ENCODE measurements around the gene FILIP1. TPM values are rescaled to one million over a fixed set of nuclear protein-coding genes. Genes with fewer than 3 reads are reported as not detected.

FILIP1 gene
- total RNA-seq, 1 donor from 2014 or later = 2.0 TPM

- Histone ChIP-seq H3K4me3 (ENCODE audit: insufficient read depth, low read depth, low read length) (no peak overlapping the region), H3K4me2 (ENCODE audit: low read length) (no peak overlapping the region), H3K79me2 (ENCODE audit: insufficient read depth, low read length) (no peaks in the 10 kb centered on the region), H2AFZ (ENCODE audit: low read depth, low read length) (no peak overlapping the region), H3K27me3 (ENCODE audit: insufficient read depth, low read length) (no peaks in the 10 kb centered on the region), H3K27ac (ENCODE audit: low read depth, low read length) (no peak overlapping the region), H4K20me1 (ENCODE audit: insufficient read depth, low read length) (no peaks in the 10 kb centered on the region), H3K36me3 (ENCODE audit: insufficient read depth, low read length) (no peaks in the 10 kb centered on the region), H3K9me3 (ENCODE audit: insufficient read depth, low read depth, low read length) (no peaks in the 10 kb centered on the region), H3K4me1 (ENCODE audit: insufficient read depth, low read length) (no peaks in the 10 kb centered on the region), H3K9ac (ENCODE audit: low read length) (no peak overlapping the region)
- no peak for TF ChIP-seq EZH2 (IDR thresholded peaks at IDR 0.05; ENCODE audit: insufficient read depth, low read length)
- no peak for TF ChIP-seq CTCF (IDR thresholded peaks at IDR 0.05; ENCODE audit: insufficient read depth, low read depth, low read length)
- H3K27me3 Mint-ChIP-seq (ENCODE audit: low read depth, unreplicated experiment) = no peaks in the 10 kb centered on the region
- FAIRE-seq = no peak
- no peak overlapping the region for H3K27ac Mint-ChIP-seq (ENCODE audit: unreplicated experiment)
- no peaks in the 10 kb centered on the region for H3K9me3 Mint-ChIP-seq (ENCODE audit: unreplicated experiment)
- no peaks in the 10 kb centered on the region for H3K36me3 Mint-ChIP-seq (ENCODE audit: low read depth, unreplicated experiment)
- no peak for DNase-seq (ENCODE audit: low read depth)
- no peak overlapping the region for H3K4me3 Mint-ChIP-seq (ENCODE audit: unreplicated experiment)
- H3K4me1 Mint-ChIP-seq (ENCODE audit: low read depth, unreplicated experiment) = no peaks in the 10 kb centered on the region
These were observed 124.7 kb downstream of the FILIP1 start for GRCh38 chr6:75368864-75369402.

- no peak for FAIRE-seq
These were observed 125.3 kb downstream of the FILIP1 start for GRCh38 chr6:75368151-75368779.

More at GRCh38 chr6:75368151-75368779, 125.3 kb downstream of the FILIP1 start:
- Histone ChIP-seq H4K20me1 (ENCODE audit: insufficient read depth, low read length) (no peaks in the 10 kb centered on the region), H3K79me2 (ENCODE audit: insufficient read depth, low read length) (no peaks in the 10 kb centered on the region), H2AFZ (ENCODE audit: low read depth, low read length) (no peak overlapping the region), H3K9ac (ENCODE audit: low read length) (no peak overlapping the region), H3K9me3 (ENCODE audit: insufficient read depth, low read depth, low read length) (no peaks in the 10 kb centered on the region), H3K27me3 (ENCODE audit: insufficient read depth, low read length) (no peaks in the 10 kb centered on the region), H3K27ac (ENCODE audit: low read depth, low read length) (no peak overlapping the region), H3K4me3 (ENCODE audit: insufficient read depth, low read depth, low read length) (no peak overlapping the region), H3K4me1 (ENCODE audit: insufficient read depth, low read length) (no peaks in the 10 kb centered on the region), H3K36me3 (ENCODE audit: insufficient read depth, low read length) (no peaks in the 10 kb centered on the region), H3K4me2 (ENCODE audit: low read length) (no peak overlapping the region)
- no peak for TF ChIP-seq EZH2 (IDR thresholded peaks at IDR 0.05; ENCODE audit: insufficient read depth, low read length)
- peak; percentile 25 for TF ChIP-seq CTCF (IDR thresholded peaks at IDR 0.05; ENCODE audit: insufficient read depth, low read depth, low read length)
- DNase-seq (ENCODE audit: low read depth) = no peak
- Mint-ChIP-seq H3K36me3 (ENCODE audit: low read depth, unreplicated experiment) (no peaks in the 10 kb centered on the region), H3K9me3 (ENCODE audit: unreplicated experiment) (no peaks in the 10 kb centered on the region), H3K4me3 (ENCODE audit: unreplicated experiment) (peak overlapping the region; percentile 14), H3K27me3 (ENCODE audit: low read depth, unreplicated experiment) (no peaks in the 10 kb centered on the region), H3K4me1 (ENCODE audit: low read depth, unreplicated experiment) (no peaks in the 10 kb centered on the region), H3K27ac (ENCODE audit: unreplicated experiment) (no peak overlapping the region)
